Keratinocyte (primary cell): ENCODE measurements around the gene MRO. TPM values are rescaled to one million over a fixed set of nuclear protein-coding genes. Genes with fewer than 3 reads are reported as not detected.

Experiments used
- DNase-seq: peaks from one replicate; pipeline ENCODE4 v3.0.0-alpha.2; 2011; ENCODE audit warnings: low read depth, missing footprints, low spot score
- FAIRE-seq: peaks from 2 replicates; lab custom pipeline; 2011; peaks lifted over from hg19 to GRCh38; lab: Jason Lieb, UNC
- H2AFZ ChIP-seq: 2 replicates; pipeline ENCODE4 v1.6.0; 2012; ENCODE audit warnings: low read length, control low read depth, inconsistent platforms; ENCODE audit not compliant: control insufficient read depth
- H3K27ac ChIP-seq: 2 replicates; pipeline ENCODE4 v1.5.1; 2011; ENCODE audit warnings: low read length; ENCODE audit not compliant: control insufficient read depth, insufficient read depth
- H3K27me3 ChIP-seq: 3 replicates; pipeline ENCODE4 v1.6.0; 2011; ENCODE audit warnings: low read length; ENCODE audit not compliant: control insufficient read depth, insufficient read depth; ENCODE audit errors: extremely low read depth
- H3K36me3 ChIP-seq, 2 experiments: 2 replicates in 1 of 2; 3 replicates in 1 of 2; pipeline ENCODE4 v1.5.1; 2011; ENCODE audit warnings: low read length in 2 of 2, mild to moderate bottlenecking in 1 of 2; ENCODE audit not compliant: control insufficient read depth in 2 of 2, insufficient read depth in 2 of 2; ENCODE audit errors: extremely low read depth in 1 of 2
- H3K4me1 ChIP-seq: 3 replicates; pipeline ENCODE4 v1.5.1; 2011; ENCODE audit warnings: low read length; ENCODE audit not compliant: control insufficient read depth, insufficient read depth; ENCODE audit errors: extremely low read depth
- H3K4me2 ChIP-seq: 3 replicates; pipeline ENCODE4 v1.6.0; 2011; ENCODE audit warnings: low read depth, low read length; ENCODE audit not compliant: control insufficient read depth, insufficient read depth; ENCODE audit errors: extremely low read depth
- H3K4me3 ChIP-seq, 3 experiments: fragments of 200-600 bp in 1 of 3; sonication (generic) in 1 of 3; 2 replicates in 2 of 3; 3 replicates in 1 of 3; pipeline ENCODE4 v1.5.1; 2011 to 2016; ENCODE audit warnings: low read length in 3 of 3, mild to moderate bottlenecking in 3 of 3, control low read depth in 2 of 3, inconsistent platforms in 1 of 3, low read depth in 1 of 3, mixed read lengths in 1 of 3, mixed run types in 1 of 3, moderate library complexity in 1 of 3; ENCODE audit not compliant: control insufficient read depth in 2 of 3, insufficient read depth in 2 of 3; ENCODE audit errors: extremely low read depth in 1 of 3
- H3K79me2 ChIP-seq: 2 replicates; pipeline ENCODE4 v1.6.0; 2012; ENCODE audit warnings: low read length; ENCODE audit not compliant: control insufficient read depth, insufficient read depth
- H3K9ac ChIP-seq: 3 replicates; pipeline ENCODE4 v1.6.0; 2011; ENCODE audit warnings: low read length; ENCODE audit not compliant: control insufficient read depth, insufficient read depth; ENCODE audit errors: extremely low read depth
- H3K9me1 ChIP-seq: 3 replicates; pipeline ENCODE4 v1.6.0; 2011; ENCODE audit warnings: low read length; ENCODE audit not compliant: control insufficient read depth, insufficient read depth; ENCODE audit errors: extremely low read depth
- H3K9me3 ChIP-seq: 2 replicates; pipeline ENCODE4 v1.5.1; 2012; ENCODE audit warnings: low read depth, low read length; ENCODE audit not compliant: control insufficient read depth
- H4K20me1 ChIP-seq: 3 replicates; pipeline ENCODE4 v1.6.0; 2011; ENCODE audit warnings: low read length; ENCODE audit not compliant: control insufficient read depth, insufficient read depth; ENCODE audit errors: extremely low read depth
- EZH2 ChIP-seq: IDR thresholded peaks from one replicate; pipeline ENCODE4 v1.6.1; 2012; ENCODE audit warnings: inconsistent platforms, mild to moderate bottlenecking, low read length, moderate library complexity
- dilution Hi-C: fragments of 300-500 bp; cut with MboI; formaldehyde crosslinking; loops from one replicate; pipeline ENCODE4 v1.7.0; 2020; ENCODE audit warnings: low sequenced_read_pairs; ENCODE audit not compliant: extremely low pct_ligation_motif_present
- polyA plus RNA-seq, 5 experiments: library from polyadenylated mRNA; depleted of rRNA in 3 of 5; stranded (reverse) in 3 of 5; stranded (forward) in 1 of 5; unstranded in 1 of 5; fragments of >200 nt; gene quantifications; 1 replicate in 1 of 5; 2 replicates in 3 of 5; 3 replicates in 1 of 5; pipeline versions ENCODE4 v1.2.1 to v1.2.3, GENCODE V29; 2011 to 2012; ENCODE audit warnings: missing spikeins in 2 of 5, low read depth in 1 of 5, low replicate concordance in 1 of 5
- TF ChIP-seq, protein P1 (sequence below), 3 experiments: IDR thresholded peaks in 1 of 3; conservative IDR thresholded peaks in 1 of 3; optimal IDR thresholded peaks in 1 of 3; 2 replicates in 2 of 3; 3 replicates in 1 of 3; pipeline versions ENCODE3 to v1.5.1; 2011; ENCODE audit warnings: low read length in 3 of 3, mild to moderate bottlenecking in 3 of 3, moderate library complexity in 2 of 3, control low read depth in 1 of 3, inconsistent platforms in 1 of 3; ENCODE audit not compliant: insufficient read depth in 2 of 3; ENCODE audit errors: extremely low read depth in 1 of 3

Gene MRO
- polyA plus RNA-seq, 1 donor (not counting 4 experiments of a cell fraction or from before 2014, with no cell fraction given): not detected

DNA sequence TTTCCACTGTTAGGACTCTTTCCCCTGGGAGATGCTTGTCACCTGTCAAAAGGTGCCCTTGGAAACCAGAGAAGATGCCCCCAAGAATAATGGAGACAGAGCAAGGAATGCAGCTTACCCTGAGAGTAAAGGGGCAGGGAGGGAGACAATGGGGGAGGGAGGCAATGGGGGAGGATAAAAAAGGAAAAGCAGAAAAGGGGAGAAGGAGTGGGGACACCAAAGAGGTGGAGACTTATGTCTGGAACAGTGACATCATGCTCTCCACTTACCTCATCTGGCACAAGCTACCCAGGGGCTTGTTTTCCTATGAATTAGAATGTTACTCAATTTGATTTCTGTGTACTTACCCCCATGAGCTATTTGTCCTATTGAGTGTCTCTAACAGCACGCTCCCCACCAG lies 67.9 kb downstream of the MRO start:
- dilution Hi-C loops: no loop called here
- H2AFZ ChIP-seq: no peak overlapping the region
- no peaks in the 10 kb centered on the region for H4K20me1 ChIP-seq
- no peaks in the 10 kb centered on the region for H3K9me3 ChIP-seq
- no peak overlapping the region for H3K4me2 ChIP-seq
- DNase-seq (no peak), FAIRE-seq (no peak)
- no peaks in the 10 kb centered on the region for H3K9me1 ChIP-seq
- peaks cover 12% of the 10 kb centered on the region for H3K27me3 ChIP-seq
- H3K4me3 ChIP-seq: no peak overlapping the region
- H3K36me3 ChIP-seq: no peaks in the 10 kb centered on the region
- H3K27ac ChIP-seq: no peak overlapping the region
- no peaks in the 10 kb centered on the region for H3K4me1 ChIP-seq
- no peak overlapping the region for H3K9ac ChIP-seq
- H3K79me2 ChIP-seq: no peaks in the 10 kb centered on the region
- TF ChIP-seq, protein P1, sequence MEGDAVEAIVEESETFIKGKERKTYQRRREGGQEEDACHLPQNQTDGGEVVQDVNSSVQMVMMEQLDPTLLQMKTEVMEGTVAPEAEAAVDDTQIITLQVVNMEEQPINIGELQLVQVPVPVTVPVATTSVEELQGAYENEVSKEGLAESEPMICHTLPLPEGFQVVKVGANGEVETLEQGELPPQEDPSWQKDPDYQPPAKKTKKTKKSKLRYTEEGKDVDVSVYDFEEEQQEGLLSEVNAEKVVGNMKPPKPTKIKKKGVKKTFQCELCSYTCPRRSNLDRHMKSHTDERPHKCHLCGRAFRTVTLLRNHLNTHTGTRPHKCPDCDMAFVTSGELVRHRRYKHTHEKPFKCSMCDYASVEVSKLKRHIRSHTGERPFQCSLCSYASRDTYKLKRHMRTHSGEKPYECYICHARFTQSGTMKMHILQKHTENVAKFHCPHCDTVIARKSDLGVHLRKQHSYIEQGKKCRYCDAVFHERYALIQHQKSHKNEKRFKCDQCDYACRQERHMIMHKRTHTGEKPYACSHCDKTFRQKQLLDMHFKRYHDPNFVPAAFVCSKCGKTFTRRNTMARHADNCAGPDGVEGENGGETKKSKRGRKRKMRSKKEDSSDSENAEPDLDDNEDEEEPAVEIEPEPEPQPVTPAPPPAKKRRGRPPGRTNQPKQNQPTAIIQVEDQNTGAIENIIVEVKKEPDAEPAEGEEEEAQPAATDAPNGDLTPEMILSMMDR (optimal IDR thresholded peaks at IDR 0.05 in 1 of 3, IDR thresholded peaks at IDR 0.05 in 1 of 3, conservative IDR thresholded peaks at IDR 0.05 in 1 of 3; ENCODE audit: extremely low read depth in 1 of 3, insufficient read depth in 2 of 3, low read length in 3 of 3): no peak
- no peak for TF ChIP-seq EZH2

DNA sequence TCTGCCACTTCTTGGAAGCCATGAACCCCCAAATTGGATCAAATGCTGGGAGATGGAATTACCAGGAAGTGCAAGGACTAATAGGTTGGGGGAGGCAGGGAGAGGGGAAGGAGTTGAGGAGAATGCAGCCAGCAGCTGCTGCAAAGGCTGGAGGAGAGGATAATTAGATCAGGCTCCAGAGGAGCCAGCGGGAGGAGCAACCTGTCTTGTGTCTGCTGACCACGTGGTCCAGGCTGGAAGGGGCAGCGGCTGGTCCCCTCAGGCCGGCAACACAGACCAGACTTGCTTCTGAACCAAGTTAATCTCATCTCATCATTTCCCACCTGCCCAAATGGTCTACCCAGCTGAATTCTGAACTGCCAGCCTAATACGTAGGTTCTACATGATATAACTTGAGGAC lies 68.3 kb downstream of the MRO start:
- Histone ChIP-seq H4K20me1 (no peaks in the 10 kb centered on the region), H3K9ac (no peak overlapping the region), H3K36me3 (no peaks in the 10 kb centered on the region), H3K4me2 (no peak overlapping the region), H3K4me1 (no peaks in the 10 kb centered on the region), H3K4me3 (no peak overlapping the region), H3K27me3 (peaks cover 12% of the 10 kb centered on the region), H3K79me2 (no peaks in the 10 kb centered on the region), H3K9me1 (no peaks in the 10 kb centered on the region), H2AFZ (no peak overlapping the region), H3K9me3 (no peaks in the 10 kb centered on the region), H3K27ac (no peak overlapping the region)
- no peak for TF ChIP-seq EZH2
- TF ChIP-seq, protein P1 (optimal IDR thresholded peaks at IDR 0.05 in 1 of 3, IDR thresholded peaks at IDR 0.05 in 1 of 3, conservative IDR thresholded peaks at IDR 0.05 in 1 of 3; ENCODE audit: extremely low read depth in 1 of 3, insufficient read depth in 2 of 3, low read length in 3 of 3): no peak
- dilution Hi-C loops: no loop called here
- FAIRE-seq (no peak), DNase-seq (no peak)
